ENCODE results near the gene GRM2.

GRM2 gene

DNA sequence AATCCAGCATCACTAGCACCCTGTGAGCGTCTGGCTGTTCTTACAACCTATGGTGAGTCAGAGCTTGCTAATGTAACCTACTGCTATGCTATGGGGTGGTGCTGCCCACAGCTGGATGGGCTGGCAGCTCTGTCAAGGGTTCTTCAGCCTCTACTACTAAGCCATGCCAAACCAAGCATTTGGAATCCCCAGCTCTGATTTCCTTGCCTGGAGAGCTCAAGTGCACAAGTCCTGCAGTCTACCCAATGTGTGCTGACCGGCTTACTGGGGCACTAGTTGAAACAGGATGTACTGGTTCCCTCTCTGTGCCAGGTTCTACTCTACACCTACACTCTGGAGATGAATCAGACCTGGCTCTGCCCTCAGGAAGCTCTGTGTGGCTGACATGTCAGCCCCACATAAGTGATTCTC, 31.7 kb upstream of the GRM2 start:
- H3K27me3 Mint-ChIP-seq = no peaks in the 10 kb centered on the region
- no peak overlapping the region for H3K4me3 Mint-ChIP-seq
- H3K27ac Mint-ChIP-seq = no peak overlapping the region
- no peaks in the 10 kb centered on the region for H3K9me3 Mint-ChIP-seq
- peaks cover 84% of the 10 kb centered on the region for H3K4me1 Mint-ChIP-seq (ENCODE audit: low read depth)
- H3K36me3 Mint-ChIP-seq (ENCODE audit: low read depth) = peaks cover 74% of the 10 kb centered on the region
- intact Hi-C loops (cut with micrococcal nuclease) = no loop called here

DNA sequence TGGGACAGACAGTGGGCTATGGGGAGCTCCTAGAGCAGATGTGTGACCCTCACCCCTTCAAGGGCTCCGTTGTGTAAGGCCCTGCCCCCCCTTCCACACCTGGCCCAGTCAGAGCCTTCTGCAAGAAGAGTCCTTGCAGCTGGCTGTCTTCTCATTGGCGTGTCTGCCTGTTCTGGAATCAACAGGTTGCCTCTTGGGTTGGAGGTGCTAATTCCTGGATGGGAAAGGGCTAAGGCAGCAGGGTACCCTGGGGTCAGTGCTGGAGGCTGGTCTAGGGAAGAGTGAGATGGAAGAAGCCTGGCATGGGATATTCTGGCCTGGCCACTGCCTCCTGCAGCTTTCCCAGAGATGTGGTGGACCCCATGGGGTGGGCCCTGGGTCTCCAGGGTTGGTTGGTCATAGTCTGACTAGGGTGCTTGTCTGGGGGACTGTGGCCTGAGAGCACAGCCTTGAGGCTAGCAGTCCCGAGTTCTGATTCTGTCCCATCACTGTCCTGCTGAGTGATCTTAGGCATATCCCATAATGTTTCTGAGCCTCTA, 30.7 kb upstream of the GRM2 start:
- H3K4me3 Mint-ChIP-seq = no peak overlapping the region
- H3K4me1 Mint-ChIP-seq (ENCODE audit: low read depth) = peaks cover 87% of the 10 kb centered on the region
- no peaks in the 10 kb centered on the region for H3K9me3 Mint-ChIP-seq
- H3K27me3 Mint-ChIP-seq = no peaks in the 10 kb centered on the region
- intact Hi-C loops (cut with micrococcal nuclease) = no loop called here
- H3K36me3 Mint-ChIP-seq (ENCODE audit: low read depth) = peaks cover 74% of the 10 kb centered on the region
- H3K27ac Mint-ChIP-seq = peak overlapping the region; percentile 6

DNA sequence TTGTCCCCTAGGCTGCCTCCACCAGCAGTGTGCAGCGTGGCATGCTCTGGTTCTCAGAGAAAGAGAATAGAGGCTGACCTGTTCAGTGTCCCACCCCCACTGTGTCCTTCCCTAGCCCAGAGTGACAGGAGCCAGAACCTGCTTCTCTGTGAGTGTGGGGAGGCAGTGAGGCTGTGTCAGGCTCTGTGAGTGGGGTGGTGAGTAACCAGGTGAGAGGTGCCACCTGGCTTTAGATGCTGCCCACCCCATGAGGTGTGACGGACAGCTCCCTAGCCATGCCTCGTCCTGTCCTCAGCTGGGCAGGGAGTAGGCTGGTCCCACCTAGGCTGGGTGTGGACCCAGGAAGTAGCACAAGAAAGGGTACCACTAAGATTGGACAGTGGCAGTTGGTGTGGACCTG, 29.5 kb upstream of the GRM2 start:
- H3K27ac Mint-ChIP-seq = no peak overlapping the region

GRCh38 chr3:51678186-51678585, 28.7 kb upstream of the GRM2 start:
- H3K9me3 Mint-ChIP-seq = no peaks in the 10 kb centered on the region
- H3K36me3 Mint-ChIP-seq (ENCODE audit: low read depth) = peaks cover 75% of the 10 kb centered on the region
- H3K4me1 Mint-ChIP-seq (ENCODE audit: low read depth) = peaks cover 90% of the 10 kb centered on the region
- no peak overlapping the region for H3K27ac Mint-ChIP-seq
- H3K27me3 Mint-ChIP-seq = no peaks in the 10 kb centered on the region
- H3K4me3 Mint-ChIP-seq = no peak overlapping the region
- intact Hi-C loops (cut with micrococcal nuclease) = no loop called here

More for the DNA sequence above, 29.5 kb upstream of the GRM2 start:
- no peaks in the 10 kb centered on the region for H3K9me3 Mint-ChIP-seq
- H3K27me3 Mint-ChIP-seq = no peaks in the 10 kb centered on the region
- H3K36me3 Mint-ChIP-seq (ENCODE audit: low read depth) = peaks cover 67% of the 10 kb centered on the region
- intact Hi-C loops (cut with micrococcal nuclease) = no loop called here
- H3K4me3 Mint-ChIP-seq = no peak overlapping the region
- H3K4me1 Mint-ChIP-seq (ENCODE audit: low read depth) = peaks cover 90% of the 10 kb centered on the region

- Mint-ChIP-seq H3K36me3 (ENCODE audit: low read depth) (peaks cover 79% of the 10 kb centered on the region), H3K4me3 (no peak overlapping the region), H3K4me1 (ENCODE audit: low read depth) (peaks cover 88% of the 10 kb centered on the region), H3K9me3 (no peaks in the 10 kb centered on the region), H3K27ac (no peak overlapping the region), H3K27me3 (no peaks in the 10 kb centered on the region)
- intact Hi-C loops (cut with micrococcal nuclease) = no loop called here
Measured at GRCh38 chr3:51678641-51679040, 28.2 kb upstream of the GRM2 start.

GRCh38 chr3:51679318-51679717, 27.6 kb upstream of the GRM2 start:
- Mint-ChIP-seq H3K27ac (no peak overlapping the region), H3K27me3 (no peaks in the 10 kb centered on the region), H3K4me1 (ENCODE audit: low read depth) (peaks cover 88% of the 10 kb centered on the region), H3K36me3 (ENCODE audit: low read depth) (peaks cover 79% of the 10 kb centered on the region), H3K4me3 (no peak overlapping the region), H3K9me3 (no peaks in the 10 kb centered on the region)
- intact Hi-C loops (cut with micrococcal nuclease) = no loop called here

DNA sequence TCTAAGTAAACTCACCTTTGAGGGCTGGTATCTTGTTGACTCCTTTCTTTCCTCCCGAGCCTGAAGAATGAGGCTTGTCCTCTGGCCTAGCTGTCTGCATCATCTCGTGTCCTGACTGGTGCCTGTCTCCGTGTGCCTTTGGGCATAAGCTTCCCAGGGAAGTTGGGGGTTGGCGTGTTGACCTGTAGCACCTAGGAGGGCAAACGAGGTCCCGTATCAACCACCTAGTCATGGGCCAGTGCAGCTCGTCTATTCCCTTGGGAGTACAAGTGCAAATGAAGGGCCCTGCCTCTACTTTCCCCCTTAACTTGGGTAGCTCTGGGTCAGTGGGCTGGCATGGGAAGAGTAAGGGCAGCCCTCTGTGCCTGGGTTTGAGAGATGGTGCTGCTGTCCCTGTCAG, 27.1 kb upstream of the GRM2 start:
- H3K27me3 Mint-ChIP-seq = no peaks in the 10 kb centered on the region
- peaks cover 88% of the 10 kb centered on the region for H3K4me1 Mint-ChIP-seq (ENCODE audit: low read depth)
- no peak overlapping the region for H3K27ac Mint-ChIP-seq
- H3K36me3 Mint-ChIP-seq (ENCODE audit: low read depth) = peaks cover 79% of the 10 kb centered on the region
- H3K9me3 Mint-ChIP-seq = no peaks in the 10 kb centered on the region
- intact Hi-C loops (cut with micrococcal nuclease) = loop anchor here (5.0 kb wide), 1 partner anchor 292 kb away; the partner anchor contains the start of gene MANF
- H3K4me3 Mint-ChIP-seq = no peak overlapping the region

DNA sequence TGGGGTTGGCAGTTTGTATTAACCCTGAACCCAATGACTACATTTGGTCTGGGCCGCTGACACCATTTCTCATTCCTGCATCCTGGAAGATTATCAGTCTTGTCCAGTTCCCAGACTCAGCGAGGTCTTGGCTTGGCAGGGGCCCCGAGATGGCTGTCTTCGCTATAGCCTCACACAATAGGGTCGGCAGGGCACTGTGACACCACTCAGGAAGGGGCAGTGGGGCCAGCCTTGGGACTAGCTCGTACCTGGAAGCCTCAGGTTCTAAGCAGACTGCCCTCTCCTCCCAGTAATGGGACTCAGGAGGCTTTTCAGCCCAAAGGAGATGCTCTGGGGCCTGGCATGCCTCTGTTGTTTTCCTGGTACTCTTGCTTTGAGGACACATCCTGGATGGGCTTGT, 26.7 kb upstream of the GRM2 start:
- Mint-ChIP-seq H3K4me1 (ENCODE audit: low read depth) (peaks cover 88% of the 10 kb centered on the region), H3K27ac (peak overlapping the region; percentile 25), H3K27me3 (no peaks in the 10 kb centered on the region), H3K9me3 (no peaks in the 10 kb centered on the region), H3K4me3 (no peak overlapping the region), H3K36me3 (ENCODE audit: low read depth) (peaks cover 79% of the 10 kb centered on the region)
- intact Hi-C loops (cut with micrococcal nuclease) = loop anchor here (5.0 kb wide), 1 partner anchor 293 kb away; the partner anchor contains the start of gene MANF

- Mint-ChIP-seq H3K27me3 (no peaks in the 10 kb centered on the region), H3K27ac (peak overlapping the region; percentile 25), H3K4me1 (ENCODE audit: low read depth) (peaks cover 88% of the 10 kb centered on the region), H3K4me3 (no peak overlapping the region), H3K36me3 (ENCODE audit: low read depth) (peaks cover 79% of the 10 kb centered on the region), H3K9me3 (no peaks in the 10 kb centered on the region)
- intact Hi-C loops (cut with micrococcal nuclease) = loop anchor here (5.0 kb wide), 1 partner anchor 293 kb away; the partner anchor contains the start of gene MANF
Measured at GRCh38 chr3:51680663-51681230, 26.1 kb upstream of the GRM2 start.

- no peaks in the 10 kb centered on the region for H3K27me3 Mint-ChIP-seq
- H3K36me3 Mint-ChIP-seq (ENCODE audit: low read depth) = peaks cover 79% of the 10 kb centered on the region
- intact Hi-C loops (cut with micrococcal nuclease) = loop anchor here (5.0 kb wide), 1 partner anchor 294 kb away; the partner anchor contains the start of gene MANF
- peak overlapping the region; percentile 16 for H3K27ac Mint-ChIP-seq
- peak overlapping the region; percentile 27 for H3K4me3 Mint-ChIP-seq
- H3K4me1 Mint-ChIP-seq (ENCODE audit: low read depth) = peaks cover 88% of the 10 kb centered on the region
- H3K9me3 Mint-ChIP-seq = no peaks in the 10 kb centered on the region
Measured at GRCh38 chr3:51681453-51681852, 25.4 kb upstream of the GRM2 start.

GRCh38 chr3:51682079-51682478, 24.8 kb upstream of the GRM2 start:
- peaks cover 93% of the 10 kb centered on the region for H3K4me1 Mint-ChIP-seq (ENCODE audit: low read depth)
- peak overlapping the region; percentile 16 for H3K27ac Mint-ChIP-seq
- no peaks in the 10 kb centered on the region for H3K9me3 Mint-ChIP-seq
- no peak overlapping the region for H3K4me3 Mint-ChIP-seq
- peaks cover 80% of the 10 kb centered on the region for H3K36me3 Mint-ChIP-seq (ENCODE audit: low read depth)
- H3K27me3 Mint-ChIP-seq = no peaks in the 10 kb centered on the region
- intact Hi-C loops (cut with micrococcal nuclease) = loop anchor here (1.0 to 5.0 kb wide), 4 partner anchors 13 to 295 kb away; partner anchors contain the start of gene MANF

DNA sequence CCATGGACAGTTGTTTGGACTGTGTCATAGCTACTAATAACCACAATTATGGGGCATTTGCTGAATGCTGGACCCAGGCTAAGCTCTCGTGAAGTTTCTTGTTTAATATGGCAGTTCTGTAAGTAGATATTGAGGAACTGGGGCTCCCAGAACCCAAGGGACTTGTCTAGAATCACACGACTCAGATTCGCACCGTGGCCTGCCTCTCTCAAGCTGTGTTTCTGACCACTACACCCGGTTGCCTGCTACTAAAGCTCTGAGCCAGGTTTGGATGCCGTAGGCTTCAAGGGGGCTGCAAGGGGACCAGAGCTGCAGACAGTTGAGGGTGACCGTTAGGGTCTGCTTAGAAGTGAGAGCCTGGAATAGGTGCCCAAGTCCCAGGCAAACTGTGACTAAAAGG, 24.3 kb upstream of the GRM2 start:
- Mint-ChIP-seq H3K4me1 (ENCODE audit: low read depth) (peaks cover 94% of the 10 kb centered on the region), H3K27ac (peak overlapping the region; percentile 16), H3K27me3 (no peaks in the 10 kb centered on the region), H3K9me3 (no peaks in the 10 kb centered on the region), H3K36me3 (ENCODE audit: low read depth) (peaks cover 80% of the 10 kb centered on the region), H3K4me3 (no peak overlapping the region)
- intact Hi-C loops (cut with micrococcal nuclease) = loop anchor here (1.0 to 5.0 kb wide), 4 partner anchors 14 to 295 kb away; partner anchors contain the start of gene MANF

- Mint-ChIP-seq H3K4me3 (no peak overlapping the region), H3K36me3 (ENCODE audit: low read depth) (peaks cover 80% of the 10 kb centered on the region), H3K27me3 (no peaks in the 10 kb centered on the region), H3K9me3 (no peaks in the 10 kb centered on the region), H3K27ac (peak overlapping the region; percentile 14), H3K4me1 (ENCODE audit: low read depth) (peaks cover 87% of the 10 kb centered on the region)
- intact Hi-C loops (cut with micrococcal nuclease) = loop anchor here (2.0 to 5.0 kb wide), 2 partner anchors 15 to 296 kb away; partner anchors contain the start of gene MANF
Measured at GRCh38 chr3:51683566-51683965, 23.3 kb upstream of the GRM2 start.

- H3K36me3 Mint-ChIP-seq (ENCODE audit: low read depth) = peaks cover 83% of the 10 kb centered on the region
- peak overlapping the region; percentile 72 for H3K27ac Mint-ChIP-seq
- H3K4me3 Mint-ChIP-seq = no peak overlapping the region
- intact Hi-C loops (cut with micrococcal nuclease) = loop anchor here (5.0 kb wide), 1 partner anchor 298 kb away; the partner anchor contains the start of gene MANF
- H3K4me1 Mint-ChIP-seq (ENCODE audit: low read depth) = peaks cover 74% of the 10 kb centered on the region
- no peaks in the 10 kb centered on the region for H3K9me3 Mint-ChIP-seq
- no peaks in the 10 kb centered on the region for H3K27me3 Mint-ChIP-seq
Measured at GRCh38 chr3:51684971-51685751, 21.7 kb upstream of the GRM2 start.

Data from dendritic cell treated with granulocyte-macrophage colony-stimulating factor and Interleukin-4, amounts not matched to agents 40 ng/mL and 50 ng/mL, for 4 days (primary cell).